ENCODE results near the gene ATXN7.

ATXN7 gene

DNA sequence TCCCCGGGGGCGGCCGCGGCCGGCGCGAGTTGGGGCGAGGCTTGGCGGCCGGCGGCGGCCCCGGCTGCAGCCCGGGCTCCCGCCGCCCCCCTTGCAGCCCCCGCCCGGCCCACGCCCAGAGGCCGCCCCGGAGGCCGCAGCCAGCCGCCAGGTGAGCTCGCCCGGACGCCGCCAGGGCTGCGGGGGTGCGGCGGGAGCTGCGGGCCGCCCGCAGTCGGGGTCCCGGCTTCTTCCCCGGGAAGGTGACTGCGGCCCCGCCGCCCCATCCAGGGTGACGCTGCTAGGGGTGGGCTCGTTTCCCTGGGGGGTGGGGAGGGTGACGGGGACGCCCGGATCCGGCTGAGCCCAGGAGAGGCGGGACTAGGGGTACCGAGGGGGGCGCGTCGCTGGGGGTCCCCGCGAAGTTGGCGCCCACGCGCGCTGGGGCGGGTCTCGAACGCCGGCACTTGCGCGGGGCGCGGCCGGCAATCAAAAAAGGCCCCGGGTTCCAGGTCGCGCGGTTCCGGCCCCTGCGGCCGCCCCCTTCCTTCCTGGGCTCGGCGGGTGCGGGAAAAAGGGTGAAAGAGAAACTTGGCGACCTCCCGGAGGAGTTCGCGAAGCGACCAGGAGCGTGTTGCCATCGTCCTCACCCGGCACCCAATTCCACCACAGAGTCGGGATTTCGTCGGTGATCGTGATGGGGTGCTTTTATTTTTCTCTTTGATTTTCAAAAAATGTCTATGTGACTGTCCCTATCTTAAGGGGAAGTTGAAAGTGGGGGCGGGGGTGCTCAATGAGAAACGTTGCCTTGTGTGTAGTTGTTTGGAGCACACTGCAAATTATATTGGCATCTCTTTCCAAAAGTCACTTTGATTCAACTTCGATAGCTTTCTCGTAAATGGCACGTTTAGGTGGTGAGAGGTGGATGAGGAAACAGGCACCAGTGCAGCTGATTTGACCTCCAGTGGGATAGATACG is 619 bp downstream of the ATXN7 start:
- H3K27ac ChIP-seq (ENCODE audit: low read depth, low read length) = peak overlapping the region; percentile 46
- peak overlapping the region; percentile 42; the same call in 1 of the 2 replicates for H3K9ac ChIP-seq (ENCODE audit: low read depth, low read length)
- H3K9me3 ChIP-seq (ENCODE audit: control insufficient read depth, insufficient read depth, low read length) = no peaks in the 10 kb centered on the region
- H3K36me3 ChIP-seq (ENCODE audit: control insufficient read depth, insufficient read depth, low read length) = peaks cover 6% of the 10 kb centered on the region; the same call in 1 of the 2 replicates
- peak overlapping the region; percentile 67 for H3K4me3 ChIP-seq (ENCODE audit: low read depth, low read length)
- peaks cover 24% of the 10 kb centered on the region for H3K4me1 ChIP-seq (ENCODE audit: control insufficient read depth, insufficient read depth, low read length)
- no peaks in the 10 kb centered on the region for H3K27me3 ChIP-seq (ENCODE audit: control insufficient read depth, insufficient read depth, low read length)

DNA sequence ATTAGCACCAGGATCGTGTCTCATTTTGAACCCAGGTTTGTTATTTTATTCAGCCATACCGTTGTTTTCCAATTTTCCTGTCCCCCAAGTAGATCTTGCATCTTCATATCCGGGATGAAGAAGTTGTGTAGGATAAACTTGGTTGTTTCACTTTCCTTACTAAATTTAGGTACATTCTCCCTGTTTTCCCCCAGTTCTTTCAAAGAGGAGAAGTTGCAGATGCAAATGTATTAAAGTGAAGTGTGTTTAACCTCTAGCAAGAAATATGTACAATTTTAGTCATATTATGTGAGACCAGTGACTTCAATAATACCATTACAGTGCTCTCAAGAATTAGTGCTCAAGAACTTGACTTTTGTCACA is 1.3 kb downstream of the ATXN7 start:
- H3K36me3 ChIP-seq (ENCODE audit: control insufficient read depth, insufficient read depth, low read length) = peaks cover 6% of the 10 kb centered on the region; the same call in 1 of the 2 replicates
- no peak overlapping the region for H3K27ac ChIP-seq (ENCODE audit: low read depth, low read length)
- H3K27me3 ChIP-seq (ENCODE audit: control insufficient read depth, insufficient read depth, low read length) = no peaks in the 10 kb centered on the region

DNA sequence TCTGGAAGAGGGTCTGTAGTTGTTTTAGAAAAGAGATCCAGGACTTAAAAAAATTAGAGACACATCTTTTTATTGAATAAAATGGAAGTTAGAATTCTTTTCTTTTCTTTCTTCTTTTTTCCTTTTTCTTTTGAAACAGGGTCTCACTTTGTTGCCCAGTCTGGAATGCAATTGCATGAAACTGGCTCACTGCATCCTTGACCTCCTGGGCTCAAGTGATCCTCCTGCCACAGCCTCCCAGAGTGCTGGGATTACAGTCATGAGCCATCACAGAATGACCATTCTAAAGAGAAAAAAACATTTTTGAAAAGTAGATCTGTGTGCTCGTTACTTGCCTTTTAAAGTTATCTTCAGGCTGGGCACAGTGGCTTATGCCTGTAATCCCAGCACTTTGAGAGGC is 3.6 kb downstream of the ATXN7 start:
- H3K36me3 ChIP-seq (ENCODE audit: control insufficient read depth, insufficient read depth, low read length) = peaks cover 6% of the 10 kb centered on the region; the same call in 1 of the 2 replicates
- no peak overlapping the region for H3K27ac ChIP-seq (ENCODE audit: low read depth, low read length)
- H3K4me3 ChIP-seq (ENCODE audit: low read depth, low read length) = no peak overlapping the region
- no peaks in the 10 kb centered on the region for H3K27me3 ChIP-seq (ENCODE audit: control insufficient read depth, insufficient read depth, low read length)
- no peaks in the 10 kb centered on the region for H3K9me3 ChIP-seq (ENCODE audit: control insufficient read depth, insufficient read depth, low read length)
- H3K4me1 ChIP-seq (ENCODE audit: control insufficient read depth, insufficient read depth, low read length) = peaks cover 18% of the 10 kb centered on the region
- H3K9ac ChIP-seq (ENCODE audit: low read depth, low read length) = no peak overlapping the region

More for the DNA sequence above, 1.3 kb downstream of the ATXN7 start:
- Histone ChIP-seq H3K4me1 (ENCODE audit: control insufficient read depth, insufficient read depth, low read length) (peaks cover 19% of the 10 kb centered on the region), H3K9me3 (ENCODE audit: control insufficient read depth, insufficient read depth, low read length) (no peaks in the 10 kb centered on the region), H3K9ac (ENCODE audit: low read depth, low read length) (peak overlapping the region; percentile 42; the same call in 1 of the 2 replicates), H3K4me3 (ENCODE audit: low read depth, low read length) (peak overlapping the region; percentile 67)

DNA sequence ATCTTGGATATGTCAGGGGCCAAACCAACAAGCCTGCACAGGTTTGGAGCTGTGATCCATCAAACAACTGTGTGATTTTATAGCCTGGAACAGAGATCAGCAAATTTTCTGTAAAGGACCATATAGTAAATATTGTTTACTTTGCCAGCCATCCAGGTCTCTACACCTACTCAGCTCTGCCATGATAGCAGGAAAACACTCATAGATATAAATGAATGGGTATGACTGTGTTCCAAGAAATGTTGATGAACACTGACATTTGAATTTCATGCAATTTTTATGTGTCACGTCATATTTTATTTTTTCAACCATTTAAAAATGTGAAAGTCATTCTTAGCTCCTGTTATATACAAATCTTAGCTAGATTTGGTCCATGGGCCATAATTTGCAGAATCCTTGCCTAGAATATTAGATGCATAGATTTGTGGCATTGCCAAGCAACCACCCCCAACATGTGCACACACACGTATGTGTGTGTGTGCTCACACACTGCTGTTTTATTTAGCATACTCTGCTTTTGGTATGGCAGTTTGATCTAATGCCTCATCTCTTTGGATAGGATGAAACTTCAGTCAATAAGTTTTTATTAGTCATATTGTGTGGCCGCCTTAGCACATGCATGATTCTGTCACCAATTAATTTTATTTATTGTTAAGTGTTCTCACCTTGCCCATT is 6.4 kb downstream of the ATXN7 start:
- Histone ChIP-seq H3K27ac (ENCODE audit: low read depth, low read length) (no peak overlapping the region), H3K4me3 (ENCODE audit: low read depth, low read length) (no peak overlapping the region), H3K27me3 (ENCODE audit: control insufficient read depth, insufficient read depth, low read length) (no peaks in the 10 kb centered on the region), H3K9ac (ENCODE audit: low read depth, low read length) (no peak overlapping the region), H3K36me3 (ENCODE audit: control insufficient read depth, insufficient read depth, low read length) (peaks cover 6% of the 10 kb centered on the region; the same call in 1 of the 2 replicates), H3K4me1 (ENCODE audit: control insufficient read depth, insufficient read depth, low read length) (peaks cover 17% of the 10 kb centered on the region), H3K9me3 (ENCODE audit: control insufficient read depth, insufficient read depth, low read length) (no peaks in the 10 kb centered on the region)

DNA sequence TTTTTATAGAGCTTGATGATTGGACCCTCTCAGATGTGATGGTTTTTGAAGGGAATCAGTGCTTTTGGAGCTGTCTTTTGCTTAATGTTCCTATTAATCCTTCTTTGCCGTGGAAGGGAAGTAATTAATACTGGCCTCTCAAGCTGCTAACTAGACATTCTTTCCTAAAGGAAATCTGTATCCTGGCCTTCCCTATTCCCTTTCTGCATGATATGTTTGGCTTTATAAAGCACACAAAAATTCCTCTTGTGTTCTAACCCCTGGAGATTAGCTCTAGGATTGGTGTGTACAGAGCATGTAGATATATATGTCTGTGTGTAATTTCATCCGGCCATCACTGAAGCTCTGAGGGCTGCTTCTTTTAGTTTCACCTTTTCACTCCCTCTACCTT is 6.9 kb downstream of the ATXN7 start:
- Histone ChIP-seq H3K27ac (ENCODE audit: low read depth, low read length) (no peak overlapping the region), H3K27me3 (ENCODE audit: control insufficient read depth, insufficient read depth, low read length) (no peaks in the 10 kb centered on the region), H3K9me3 (ENCODE audit: control insufficient read depth, insufficient read depth, low read length) (no peaks in the 10 kb centered on the region), H3K36me3 (ENCODE audit: control insufficient read depth, insufficient read depth, low read length) (peaks cover 6% of the 10 kb centered on the region; the same call in 1 of the 2 replicates), H3K4me1 (ENCODE audit: control insufficient read depth, insufficient read depth, low read length) (peaks cover 17% of the 10 kb centered on the region), H3K9ac (ENCODE audit: low read depth, low read length) (no peak overlapping the region), H3K4me3 (ENCODE audit: low read depth, low read length) (no peak overlapping the region)

DNA sequence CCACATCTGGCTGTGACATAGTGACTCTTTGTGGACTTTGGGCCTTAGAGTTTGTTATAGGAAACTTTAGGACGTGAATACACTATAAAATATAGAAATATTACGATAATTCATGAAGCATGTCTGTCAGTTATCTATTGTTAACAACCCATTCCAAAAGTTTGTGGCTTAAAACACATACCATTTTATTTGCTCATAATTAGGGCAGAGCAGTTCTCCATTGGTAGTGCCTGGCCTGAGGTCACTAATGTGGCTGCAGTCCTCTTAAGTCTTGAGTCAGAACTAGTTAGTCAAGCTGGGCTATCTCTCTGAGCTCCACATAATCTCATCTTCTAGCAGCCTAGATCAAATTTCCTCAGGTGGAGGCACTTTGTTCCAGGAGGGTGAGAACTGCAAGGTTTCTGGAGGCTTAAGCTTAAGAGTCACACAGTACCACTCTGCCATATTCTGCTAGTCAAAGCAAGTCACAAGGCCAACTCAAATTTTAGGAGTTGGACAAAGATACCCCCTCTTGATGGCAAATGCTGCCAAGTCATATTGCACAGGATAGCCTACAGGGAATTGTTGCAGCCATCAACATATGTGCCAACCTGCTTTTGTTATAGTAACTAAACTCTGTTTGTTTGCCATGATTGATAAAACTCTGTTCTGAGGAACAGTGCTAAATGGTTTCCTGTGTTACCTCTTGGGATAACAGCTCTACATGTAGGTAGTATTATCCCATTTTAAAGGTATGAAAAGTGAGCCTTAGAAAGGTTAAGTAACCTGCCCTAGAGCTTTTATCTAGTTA is 8.7 kb downstream of the ATXN7 start:
- H3K4me1 ChIP-seq (ENCODE audit: control insufficient read depth, insufficient read depth, low read length) = peaks cover 21% of the 10 kb centered on the region
- no peak overlapping the region for H3K27ac ChIP-seq (ENCODE audit: low read depth, low read length)
- H3K27me3 ChIP-seq (ENCODE audit: control insufficient read depth, insufficient read depth, low read length) = no peaks in the 10 kb centered on the region
- H3K36me3 ChIP-seq (ENCODE audit: control insufficient read depth, insufficient read depth, low read length) = no peaks in the 10 kb centered on the region; the same call in 1 of the 2 replicates
- H3K4me3 ChIP-seq (ENCODE audit: low read depth, low read length) = no peak overlapping the region
- H3K9me3 ChIP-seq (ENCODE audit: control insufficient read depth, insufficient read depth, low read length) = no peaks in the 10 kb centered on the region
- H3K9ac ChIP-seq (ENCODE audit: low read depth, low read length) = no peak overlapping the region

DNA sequence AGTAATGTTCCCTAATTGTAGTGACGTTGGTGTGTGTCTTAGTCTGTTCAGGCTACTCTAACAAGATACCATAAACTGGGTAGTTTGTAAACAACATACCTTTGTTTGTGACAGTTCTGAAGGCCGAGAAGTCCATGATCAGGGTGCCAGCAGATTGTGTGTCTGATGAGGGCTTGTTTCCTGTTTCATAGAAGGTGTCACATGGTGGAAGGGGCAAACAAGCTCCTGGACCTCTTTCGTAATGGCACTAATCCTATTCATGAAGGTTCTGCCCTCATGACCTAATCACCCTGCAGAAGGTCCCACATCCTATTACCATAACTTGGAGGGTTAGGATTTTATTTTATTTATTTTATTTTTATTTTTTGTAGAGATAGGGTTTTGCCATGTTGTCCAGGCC is 11.1 kb downstream of the ATXN7 start:
- H3K9ac ChIP-seq (ENCODE audit: low read depth, low read length) = no peak overlapping the region
- H3K36me3 ChIP-seq (ENCODE audit: control insufficient read depth, insufficient read depth, low read length) = no peaks in the 10 kb centered on the region
- no peak overlapping the region for H3K27ac ChIP-seq (ENCODE audit: low read depth, low read length)
- H3K27me3 ChIP-seq (ENCODE audit: control insufficient read depth, insufficient read depth, low read length) = no peaks in the 10 kb centered on the region
- no peaks in the 10 kb centered on the region for H3K9me3 ChIP-seq (ENCODE audit: control insufficient read depth, insufficient read depth, low read length)
- no peak overlapping the region for H3K4me3 ChIP-seq (ENCODE audit: low read depth, low read length)
- H3K4me1 ChIP-seq (ENCODE audit: control insufficient read depth, insufficient read depth, low read length) = peaks cover 35% of the 10 kb centered on the region

DNA sequence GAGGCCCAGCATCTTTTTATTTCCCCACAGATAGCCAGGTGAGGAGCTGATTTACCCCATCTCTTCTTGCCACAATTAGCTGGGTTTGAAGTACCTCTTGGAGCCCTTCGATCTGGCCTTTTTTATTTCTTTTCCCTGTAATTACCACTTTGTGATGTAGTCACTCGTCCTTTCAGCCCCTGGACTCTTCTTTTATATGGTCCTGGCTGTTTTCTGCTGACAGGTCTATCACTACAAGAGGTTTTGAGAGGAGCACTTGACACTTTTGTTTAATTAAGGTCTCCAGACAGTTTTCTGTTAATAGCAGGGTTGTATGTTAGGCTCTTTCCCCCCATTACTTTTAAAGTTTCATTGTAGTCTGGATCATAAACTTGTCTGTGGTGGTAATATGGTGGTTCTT is 11.8 kb downstream of the ATXN7 start:
- H3K36me3 ChIP-seq (ENCODE audit: control insufficient read depth, insufficient read depth, low read length) = no peaks in the 10 kb centered on the region
- H3K27me3 ChIP-seq (ENCODE audit: control insufficient read depth, insufficient read depth, low read length) = no peaks in the 10 kb centered on the region
- H3K27ac ChIP-seq (ENCODE audit: low read depth, low read length) = no peak overlapping the region
- H3K4me3 ChIP-seq (ENCODE audit: low read depth, low read length) = no peak overlapping the region
- no peaks in the 10 kb centered on the region for H3K9me3 ChIP-seq (ENCODE audit: control insufficient read depth, insufficient read depth, low read length)
- no peak overlapping the region for H3K9ac ChIP-seq (ENCODE audit: low read depth, low read length)
- peaks cover 35% of the 10 kb centered on the region for H3K4me1 ChIP-seq (ENCODE audit: control insufficient read depth, insufficient read depth, low read length)

DNA sequence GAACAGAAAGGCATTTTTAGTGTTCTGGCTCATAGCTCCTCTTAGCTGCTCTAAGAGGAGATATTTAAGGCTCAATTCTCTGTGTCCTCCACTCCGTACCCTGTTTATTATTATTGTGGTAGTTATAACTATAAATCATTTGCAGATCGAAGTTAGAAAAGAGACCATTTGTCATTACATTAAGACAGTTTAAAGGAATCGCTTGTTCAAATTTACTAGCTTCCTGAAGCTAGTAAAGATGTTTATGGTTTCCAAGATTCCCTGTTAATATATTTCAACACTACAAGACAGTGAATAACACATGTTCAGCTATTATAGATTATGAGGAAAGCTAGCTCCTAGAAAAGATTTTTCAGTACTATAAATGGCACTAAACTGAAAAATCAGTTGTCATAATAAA is 12.6 kb downstream of the ATXN7 start:
- no peak overlapping the region for H3K9ac ChIP-seq (ENCODE audit: low read depth, low read length)
- H3K36me3 ChIP-seq (ENCODE audit: control insufficient read depth, insufficient read depth, low read length) = no peaks in the 10 kb centered on the region
- H3K27ac ChIP-seq (ENCODE audit: low read depth, low read length) = no peak overlapping the region
- H3K4me3 ChIP-seq (ENCODE audit: low read depth, low read length) = no peak overlapping the region
- no peaks in the 10 kb centered on the region for H3K9me3 ChIP-seq (ENCODE audit: control insufficient read depth, insufficient read depth, low read length)
- peaks cover 29% of the 10 kb centered on the region for H3K4me1 ChIP-seq (ENCODE audit: control insufficient read depth, insufficient read depth, low read length)
- H3K27me3 ChIP-seq (ENCODE audit: control insufficient read depth, insufficient read depth, low read length) = no peaks in the 10 kb centered on the region

DNA sequence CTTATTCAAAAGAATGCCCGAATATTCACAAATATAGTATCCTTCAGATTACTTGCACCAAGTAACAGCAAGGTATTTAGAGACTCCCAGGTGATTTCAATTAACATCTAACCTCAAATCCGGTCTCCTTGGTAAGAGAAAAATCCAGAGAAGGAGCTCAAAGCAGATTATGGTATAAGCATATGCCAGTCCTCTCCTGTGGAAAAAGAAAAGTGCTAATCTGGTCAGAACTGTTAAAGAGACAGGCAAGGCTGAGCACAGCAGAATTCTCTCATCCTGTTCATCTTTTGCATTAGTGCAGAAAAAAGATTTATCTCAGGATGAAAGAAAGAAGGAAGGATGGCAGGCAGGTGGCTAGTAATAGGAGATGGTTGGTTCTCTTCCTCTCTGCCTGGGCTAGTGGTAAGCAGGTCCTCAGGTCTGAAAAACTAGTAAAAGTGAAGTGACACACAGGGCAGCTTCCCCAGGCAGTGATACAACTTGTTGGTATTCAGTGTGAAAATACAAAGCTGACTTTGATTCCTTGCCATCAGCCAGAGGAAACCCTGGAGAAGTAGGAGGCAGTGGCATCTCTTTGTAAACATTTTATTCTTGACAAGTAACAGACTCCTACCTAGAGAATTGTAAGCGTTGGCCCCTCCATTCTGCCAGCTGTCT is 14.2 kb downstream of the ATXN7 start:
- Histone ChIP-seq H3K4me3 (ENCODE audit: low read depth, low read length) (no peak overlapping the region), H3K27me3 (ENCODE audit: control insufficient read depth, insufficient read depth, low read length) (no peaks in the 10 kb centered on the region), H3K9me3 (ENCODE audit: control insufficient read depth, insufficient read depth, low read length) (no peaks in the 10 kb centered on the region), H3K4me1 (ENCODE audit: control insufficient read depth, insufficient read depth, low read length) (peaks cover 19% of the 10 kb centered on the region), H3K27ac (ENCODE audit: low read depth, low read length) (peak overlapping the region; percentile 24), H3K36me3 (ENCODE audit: control insufficient read depth, insufficient read depth, low read length) (no peaks in the 10 kb centered on the region), H3K9ac (ENCODE audit: low read depth, low read length) (no peak overlapping the region)
